HEK293 (cell line): Measurements from ENCODE around the gene CNTN2.

ENCODE experiments used
- ZNF146 ChIP-seq: fragments of 450-650 bp; formaldehyde crosslinking; IDR thresholded peaks from 2 replicates; pipeline ENCODE4 v1.5.1; 2016; ENCODE audit warnings: missing biosample characterization, missing genetic modification characterization
- ZNF174 ChIP-seq: fragments of 450-650 bp; formaldehyde crosslinking; IDR thresholded peaks from 2 replicates; pipeline ENCODE4 v1.5.0; 2017; ENCODE audit warnings: missing biosample characterization, mild to moderate bottlenecking, missing genetic modification characterization
- ZNF791 ChIP-seq: fragments of 450-650 bp; formaldehyde crosslinking; IDR thresholded peaks from 2 replicates; pipeline ENCODE4 v1.5.1; 2016; ENCODE audit warnings: missing biosample characterization, missing genetic modification characterization
- TF ChIP-seq, protein P1 (sequence below): fragments of 450-650 bp; formaldehyde crosslinking; IDR thresholded peaks from 2 replicates; pipeline ENCODE4 v1.5.1; 2016; ENCODE audit warnings: missing biosample characterization, missing genetic modification characterization

DNA sequence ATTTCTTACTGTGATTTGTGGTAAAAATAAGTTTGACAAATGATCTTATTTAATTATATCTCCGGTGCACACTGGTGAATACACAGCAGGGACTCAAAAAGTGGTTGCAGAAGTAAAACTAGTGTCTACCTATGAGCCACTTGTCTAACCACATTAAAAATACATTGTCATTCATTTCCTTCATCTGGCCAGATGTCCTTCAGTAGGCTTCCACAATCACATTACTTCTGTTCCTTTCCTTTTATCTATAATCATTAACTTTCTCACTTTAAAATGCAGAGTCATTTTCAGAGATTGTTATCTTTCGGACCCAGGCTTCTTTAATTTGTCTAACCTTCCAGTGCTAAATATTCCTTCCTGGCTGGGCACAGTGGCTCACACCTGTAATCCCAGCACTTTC is 75.7 kb downstream of the CNTN2 start:
- TF ChIP-seq ZNF146 (tag by site-specific recombination) (no peak), ZNF174 (tag by site-specific recombination) (no peak), ZNF791 (tag by site-specific recombination) (no peak)
- TF ChIP-seq, protein P1, sequence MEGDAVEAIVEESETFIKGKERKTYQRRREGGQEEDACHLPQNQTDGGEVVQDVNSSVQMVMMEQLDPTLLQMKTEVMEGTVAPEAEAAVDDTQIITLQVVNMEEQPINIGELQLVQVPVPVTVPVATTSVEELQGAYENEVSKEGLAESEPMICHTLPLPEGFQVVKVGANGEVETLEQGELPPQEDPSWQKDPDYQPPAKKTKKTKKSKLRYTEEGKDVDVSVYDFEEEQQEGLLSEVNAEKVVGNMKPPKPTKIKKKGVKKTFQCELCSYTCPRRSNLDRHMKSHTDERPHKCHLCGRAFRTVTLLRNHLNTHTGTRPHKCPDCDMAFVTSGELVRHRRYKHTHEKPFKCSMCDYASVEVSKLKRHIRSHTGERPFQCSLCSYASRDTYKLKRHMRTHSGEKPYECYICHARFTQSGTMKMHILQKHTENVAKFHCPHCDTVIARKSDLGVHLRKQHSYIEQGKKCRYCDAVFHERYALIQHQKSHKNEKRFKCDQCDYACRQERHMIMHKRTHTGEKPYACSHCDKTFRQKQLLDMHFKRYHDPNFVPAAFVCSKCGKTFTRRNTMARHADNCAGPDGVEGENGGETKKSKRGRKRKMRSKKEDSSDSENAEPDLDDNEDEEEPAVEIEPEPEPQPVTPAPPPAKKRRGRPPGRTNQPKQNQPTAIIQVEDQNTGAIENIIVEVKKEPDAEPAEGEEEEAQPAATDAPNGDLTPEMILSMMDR (tag by site-specific recombination), result no peak
